IPS-15b (cell line): ENCODE data around the gene RIPOR3.

ENCODE experiments used
- H3K27me3 ChIP-seq: one replicate; pipeline ENCODE4 v1.6.1; 2013; ENCODE audit warnings: low read length; ENCODE audit not compliant: control insufficient read depth, insufficient read depth
- H3K36me3 ChIP-seq: one replicate; pipeline ENCODE4 v1.6.1; 2013; ENCODE audit warnings: low read length; ENCODE audit not compliant: control insufficient read depth, insufficient read depth
- H3K4me1 ChIP-seq: one replicate; pipeline ENCODE4 v1.6.1; 2013; ENCODE audit warnings: mild to moderate bottlenecking, low read length; ENCODE audit not compliant: control insufficient read depth, insufficient read depth
- H3K4me3 ChIP-seq: one replicate; pipeline ENCODE4 v1.5.1; 2013; ENCODE audit warnings: low read depth, low read length
- H3K9ac ChIP-seq: one replicate; pipeline ENCODE4 v1.6.1; 2013; ENCODE audit warnings: low read depth, mild to moderate bottlenecking, low read length
- H3K9me3 ChIP-seq: one replicate; pipeline ENCODE4 v1.6.1; 2013; ENCODE audit warnings: mild to moderate bottlenecking, low read length; ENCODE audit not compliant: control insufficient read depth, insufficient read depth

The RIPOR3 gene

GRCh38 chr20:50615407-50615806 is 75.9 kb downstream of the RIPOR3 start:
- Histone ChIP-seq H3K36me3 (no peaks in the 10 kb centered on the region), H3K9ac (no peak overlapping the region), H3K27me3 (no peaks in the 10 kb centered on the region), H3K4me1 (peaks cover 5% of the 10 kb centered on the region), H3K4me3 (no peak overlapping the region), H3K9me3 (no peaks in the 10 kb centered on the region)

GRCh38 chr20:50613438-50614169 is 77.7 kb downstream of the RIPOR3 start:
- Histone ChIP-seq H3K9ac (no peak overlapping the region), H3K4me1 (peaks cover 5% of the 10 kb centered on the region), H3K27me3 (no peaks in the 10 kb centered on the region), H3K9me3 (no peaks in the 10 kb centered on the region), H3K4me3 (no peak overlapping the region), H3K36me3 (no peaks in the 10 kb centered on the region)

DNA sequence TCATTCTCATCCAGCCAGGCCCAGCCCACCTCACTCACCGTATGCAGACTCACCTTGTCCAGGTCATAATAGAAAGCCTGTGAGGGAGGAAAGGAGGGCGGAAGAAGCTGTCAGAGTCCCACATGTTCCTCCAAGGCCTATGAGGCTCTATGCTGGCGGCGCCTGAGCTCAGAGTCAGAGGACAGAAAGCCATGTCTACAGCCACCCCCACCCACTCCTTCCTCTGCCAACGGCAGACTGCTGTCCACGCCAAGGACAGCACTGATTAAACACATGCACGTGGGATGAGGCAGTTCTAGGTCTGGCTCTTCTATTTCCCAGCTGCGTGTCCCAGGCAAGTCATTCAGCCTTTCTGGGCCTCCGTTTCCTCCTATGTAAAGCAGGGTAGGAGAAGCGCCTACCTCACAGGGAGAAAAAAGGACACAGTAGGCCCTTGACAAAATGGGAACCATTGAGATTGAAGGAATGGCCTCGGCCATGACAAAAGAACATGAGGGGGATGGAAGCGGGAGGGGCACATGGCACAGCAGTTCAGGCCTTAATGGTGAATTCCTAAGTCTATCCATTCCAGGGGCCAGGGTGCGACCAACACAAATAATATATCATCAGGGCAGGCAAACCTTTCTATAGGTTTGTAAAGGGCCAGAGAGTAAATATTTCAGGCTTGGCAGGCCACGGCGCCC is 80.1 kb downstream of the RIPOR3 start:
- H3K36me3 ChIP-seq = peaks cover 4% of the 10 kb centered on the region
- no peak overlapping the region for H3K4me3 ChIP-seq
- H3K9me3 ChIP-seq = no peaks in the 10 kb centered on the region
- no peaks in the 10 kb centered on the region for H3K27me3 ChIP-seq
- H3K4me1 ChIP-seq = peaks cover 5% of the 10 kb centered on the region
- no peak overlapping the region for H3K9ac ChIP-seq

DNA sequence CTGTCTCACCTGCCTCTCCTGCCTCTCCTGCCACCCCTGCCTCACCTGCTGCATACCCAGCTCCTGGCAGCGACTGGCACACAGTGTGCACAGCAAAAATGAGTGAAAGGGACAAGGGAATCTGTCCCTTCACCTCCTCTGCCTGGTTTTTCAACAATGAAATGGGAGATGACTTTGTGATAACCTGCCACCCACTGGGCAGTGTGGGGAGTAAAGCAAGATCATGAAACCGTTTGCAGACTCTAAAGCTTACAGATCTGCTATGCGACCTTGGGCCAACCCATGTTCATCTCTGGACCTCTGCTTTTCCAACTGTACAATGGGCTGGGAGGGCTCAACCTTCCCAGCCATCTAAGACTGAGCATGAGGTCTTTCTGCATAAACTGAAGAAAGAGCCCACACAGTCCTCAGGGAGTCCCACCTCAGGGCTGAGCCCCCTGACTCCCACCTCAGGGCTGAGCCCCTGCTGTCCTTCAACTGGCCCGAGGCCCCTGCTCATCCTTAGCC is 81.1 kb downstream of the RIPOR3 start:
- no peaks in the 10 kb centered on the region for H3K9me3 ChIP-seq
- peaks cover 4% of the 10 kb centered on the region for H3K36me3 ChIP-seq

GRCh38 chr20:50609438-50609989 is 81.8 kb downstream of the RIPOR3 start:
- Histone ChIP-seq H3K4me3 (no peak overlapping the region), H3K36me3 (peaks cover 4% of the 10 kb centered on the region), H3K9ac (no peak overlapping the region), H3K9me3 (no peaks in the 10 kb centered on the region), H3K4me1 (peaks cover 5% of the 10 kb centered on the region), H3K27me3 (no peaks in the 10 kb centered on the region)

More for the DNA sequence above, 81.1 kb downstream of the RIPOR3 start:
- no peak overlapping the region for H3K4me3 ChIP-seq
- H3K9ac ChIP-seq = no peak overlapping the region
- peaks cover 5% of the 10 kb centered on the region for H3K4me1 ChIP-seq
- H3K27me3 ChIP-seq = no peaks in the 10 kb centered on the region

DNA sequence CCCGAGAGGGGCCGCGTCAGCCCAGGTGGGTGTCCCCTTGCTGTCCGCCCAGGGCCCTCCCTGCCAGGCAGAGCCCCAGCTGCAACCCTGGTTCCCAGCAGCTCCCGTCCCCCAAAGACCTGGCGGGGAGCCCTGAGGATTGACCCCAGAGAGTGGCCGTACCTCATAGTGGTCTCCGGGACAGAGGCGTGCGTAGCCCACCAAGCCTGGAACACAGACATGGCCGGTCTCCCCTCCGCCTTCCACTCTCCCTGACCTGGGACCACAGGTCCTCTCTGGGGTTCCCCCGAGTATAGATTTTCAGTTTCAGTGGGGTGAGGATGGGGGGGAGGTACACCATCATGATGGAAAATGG is 82.6 kb downstream of the RIPOR3 start:
- H3K9ac ChIP-seq = no peak overlapping the region
- no peaks in the 10 kb centered on the region for H3K9me3 ChIP-seq
- H3K27me3 ChIP-seq = no peaks in the 10 kb centered on the region
- no peak overlapping the region for H3K4me3 ChIP-seq
- H3K36me3 ChIP-seq = peaks cover 4% of the 10 kb centered on the region
- H3K4me1 ChIP-seq = peaks cover 5% of the 10 kb centered on the region

DNA sequence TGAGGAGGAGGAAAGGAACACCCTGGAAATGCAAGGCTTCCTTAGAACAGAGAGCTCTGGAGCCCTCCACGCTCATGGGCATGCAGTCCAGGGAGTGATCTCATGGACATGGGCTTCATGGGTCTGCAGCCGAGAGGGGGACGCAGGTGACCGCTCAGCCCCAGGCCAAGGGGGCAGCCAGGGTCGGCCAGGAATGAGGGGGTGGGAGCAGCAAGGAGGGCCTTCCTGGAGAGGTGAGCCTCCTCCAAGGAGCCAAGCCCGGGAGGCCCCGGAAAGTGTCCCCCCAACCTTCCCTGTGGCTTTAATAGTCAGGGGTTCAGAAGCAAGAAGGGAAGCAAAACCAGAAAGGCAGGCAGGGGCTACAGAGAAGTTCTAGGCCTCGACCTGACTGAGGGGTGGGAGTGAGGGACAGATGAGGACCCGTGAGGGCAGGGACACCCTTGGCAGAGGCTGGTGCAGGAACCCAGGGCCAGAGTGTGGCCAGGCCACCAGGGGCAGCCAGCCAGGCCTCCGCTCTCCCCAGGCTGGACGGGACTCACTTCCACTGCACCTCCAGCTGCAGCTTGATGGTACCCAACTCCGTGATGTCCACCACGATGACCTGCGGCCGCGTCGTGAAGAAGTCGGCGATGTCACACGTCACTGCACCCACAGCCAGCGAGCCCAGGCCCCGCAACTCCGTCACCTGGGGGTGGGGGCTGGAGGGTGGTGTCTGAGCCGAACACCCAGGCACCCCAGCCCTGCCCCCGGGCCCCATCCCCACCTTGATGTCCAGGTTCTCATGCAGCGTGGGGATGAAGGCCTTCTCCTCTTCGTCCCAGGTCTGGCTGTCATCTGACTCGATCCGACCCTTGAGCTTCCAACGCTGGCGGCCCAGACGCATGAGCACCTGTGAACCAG is 83.2 kb downstream of the RIPOR3 start:
- H3K36me3 ChIP-seq = peaks cover 4% of the 10 kb centered on the region
- no peaks in the 10 kb centered on the region for H3K9me3 ChIP-seq
- no peak overlapping the region for H3K4me3 ChIP-seq
- H3K4me1 ChIP-seq = peaks cover 5% of the 10 kb centered on the region
- H3K9ac ChIP-seq = no peak overlapping the region
- no peaks in the 10 kb centered on the region for H3K27me3 ChIP-seq

GRCh38 chr20:50607436-50607835 is 83.9 kb downstream of the RIPOR3 start:
- H3K4me1 ChIP-seq = peaks cover 5% of the 10 kb centered on the region
- no peaks in the 10 kb centered on the region for H3K27me3 ChIP-seq
- H3K9me3 ChIP-seq = no peaks in the 10 kb centered on the region
- H3K4me3 ChIP-seq = no peak overlapping the region
- no peak overlapping the region for H3K9ac ChIP-seq
- peaks cover 4% of the 10 kb centered on the region for H3K36me3 ChIP-seq

DNA sequence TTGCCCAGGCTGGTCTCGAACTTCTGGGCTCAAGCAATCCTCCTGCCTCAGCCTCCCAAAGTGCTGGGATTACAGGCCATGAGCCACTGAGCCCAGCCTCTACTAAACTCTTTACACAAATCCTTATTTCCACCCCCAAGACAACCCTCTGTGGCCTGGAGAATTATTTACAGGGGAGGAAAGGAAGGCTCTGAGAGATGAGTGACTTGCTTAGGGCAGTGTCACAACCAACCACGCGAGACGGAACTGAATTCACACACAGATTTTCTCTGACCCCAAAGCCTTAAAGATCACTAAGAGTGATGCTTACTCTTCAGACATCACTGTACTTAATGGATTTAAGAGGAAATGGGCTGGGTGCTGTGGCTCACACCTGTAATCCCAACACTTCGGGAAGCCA is 86.2 kb downstream of the RIPOR3 start:
- Histone ChIP-seq H3K4me3 (no peak overlapping the region), H3K27me3 (no peaks in the 10 kb centered on the region), H3K4me1 (no peaks in the 10 kb centered on the region), H3K9me3 (no peaks in the 10 kb centered on the region), H3K9ac (no peak overlapping the region), H3K36me3 (peaks cover 4% of the 10 kb centered on the region)

GRCh38 chr20:50604451-50604850 is 86.9 kb downstream of the RIPOR3 start:
- H3K4me3 ChIP-seq = no peak overlapping the region
- no peaks in the 10 kb centered on the region for H3K9me3 ChIP-seq
- H3K36me3 ChIP-seq = peaks cover 4% of the 10 kb centered on the region
- no peaks in the 10 kb centered on the region for H3K27me3 ChIP-seq
- no peaks in the 10 kb centered on the region for H3K4me1 ChIP-seq
- no peak overlapping the region for H3K9ac ChIP-seq

DNA sequence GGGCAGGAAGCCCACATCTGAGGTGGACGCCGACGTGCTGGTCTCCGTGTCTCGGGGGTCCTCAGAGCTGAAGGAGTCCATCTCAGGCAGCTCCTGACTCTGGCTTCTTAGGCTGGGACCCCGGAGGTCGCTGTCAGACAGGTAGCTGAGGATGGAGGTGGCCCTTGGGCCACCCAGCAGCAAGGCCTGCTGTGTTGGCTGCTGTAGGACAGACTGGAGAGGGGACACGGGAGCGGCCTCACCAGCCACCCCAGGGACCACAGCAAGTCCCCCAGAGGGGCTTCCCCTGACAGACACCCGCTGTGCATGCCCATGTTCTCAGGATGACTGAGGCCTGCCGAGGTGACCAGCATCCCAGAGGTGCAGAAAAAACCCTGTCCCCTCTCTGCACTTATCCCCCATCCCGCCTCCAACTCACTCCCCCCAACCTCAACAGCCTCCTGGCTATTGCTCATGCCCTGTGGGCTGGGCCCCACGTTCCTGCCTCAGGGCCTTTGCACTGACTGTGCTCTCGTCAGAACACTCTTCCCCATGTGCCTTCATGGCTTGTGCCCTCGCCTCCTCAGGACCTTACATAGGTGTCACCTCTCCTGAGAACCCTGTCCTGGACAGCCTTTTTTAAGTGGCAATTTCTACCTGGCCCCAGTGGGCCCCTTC is 88.8 kb downstream of the RIPOR3 start:
- no peaks in the 10 kb centered on the region for H3K36me3 ChIP-seq
- no peaks in the 10 kb centered on the region for H3K4me1 ChIP-seq

More for the DNA sequence above, 88.8 kb downstream of the RIPOR3 start:
- H3K9ac ChIP-seq = no peak overlapping the region
- H3K4me3 ChIP-seq = no peak overlapping the region
- H3K27me3 ChIP-seq = no peaks in the 10 kb centered on the region
- no peaks in the 10 kb centered on the region for H3K9me3 ChIP-seq
